Panc1 (cell line): ENCODE data around the gene HGF.

ENCODE experiments used
- CTCF ChIP-seq: fragments of 450-650 bp; IDR thresholded peaks from 2 replicates; pipeline ENCODE4 v1.5.1; 2017; ENCODE audit warnings: mild to moderate bottlenecking
- POLR2AphosphoS5 ChIP-seq: IDR thresholded peaks from 2 replicates; pipeline ENCODE4 v1.6.1; 2012; ENCODE audit warnings: mild to moderate bottlenecking, low read depth, low read length, moderate library complexity
- REST ChIP-seq, 2 experiments: IDR thresholded peaks; 2 replicates each; pipeline ENCODE4 v1.6.1; 2011 to 2012; ENCODE audit warnings: low read depth in 2 of 2, control low read depth in 1 of 2, low read length in 1 of 2, mild to moderate bottlenecking in 1 of 2, moderate library complexity in 1 of 2; ENCODE audit not compliant: insufficient read depth in 1 of 2
- SIN3A ChIP-seq: IDR thresholded peaks from 2 replicates; pipeline ENCODE4 v1.6.1; 2012; ENCODE audit warnings: low read depth, mild to moderate bottlenecking, low read length, moderate library complexity, borderline replicate concordance; ENCODE audit not compliant: insufficient read depth

- TF ChIP-seq REST (IDR thresholded peaks at IDR 0.05; ENCODE audit: insufficient read depth in 1 of 2, low read depth in 2 of 2, low read length in 1 of 2) (no peak), CTCF (no peak), POLR2AphosphoS5 (no peak), SIN3A (no peak)
These were observed 76.8 kb downstream of the HGF start for GRCh38 chr7:81693080-81693479.
